Endothelial cell of umbilical vein (primary cell): ENCODE measurements around the gene ZNF658.
"Not testable (repeated sequence)": the region's sequence is repeated elsewhere in the genome, so short reads cannot be mapped to it uniquely, and the experiment has no call there.

Experiments used
- EZH2 ChIP-seq: IDR thresholded peaks from 2 replicates; pipeline ENCODE4 v1.6.1; 2012; ENCODE audit warnings: borderline replicate concordance, low read depth, mild to moderate bottlenecking, moderate library complexity, low read length, inconsistent platforms; ENCODE audit not compliant: severe bottlenecking
- JUN ChIP-seq: IDR thresholded peaks from 2 replicates; pipeline ENCODE4 v1.6.1; 2011; ENCODE audit warnings: borderline replicate concordance, low read depth; ENCODE audit not compliant: insufficient read length, insufficient read depth
- POLR2A ChIP-seq: IDR thresholded peaks from 2 replicates; pipeline ENCODE4 v1.6.1; 2012; ENCODE audit warnings: low read depth, mild to moderate bottlenecking, control low read depth, low read length
- POLR2AphosphoS5 ChIP-seq: IDR thresholded peaks from 2 replicates; pipeline ENCODE4 v1.6.1; 2012; ENCODE audit warnings: low read depth, mild to moderate bottlenecking, control low read depth, low read length, moderate library complexity; ENCODE audit not compliant: insufficient read depth

GRCh38 chr9:66938322-66938721 is 37.8 kb downstream of the ZNF658 start:
- not testable (repeated sequence) for TF ChIP-seq EZH2, POLR2A, JUN, POLR2AphosphoS5
